ENCODE results near the gene C9orf85. TPM values are rescaled to one million over a fixed set of nuclear protein-coding genes. Genes with fewer than 3 reads are reported as not detected.

Gene C9orf85
- total RNA-seq, 2 experiments from 2014 or later: 5.6 to 14.2 TPM

DNA sequence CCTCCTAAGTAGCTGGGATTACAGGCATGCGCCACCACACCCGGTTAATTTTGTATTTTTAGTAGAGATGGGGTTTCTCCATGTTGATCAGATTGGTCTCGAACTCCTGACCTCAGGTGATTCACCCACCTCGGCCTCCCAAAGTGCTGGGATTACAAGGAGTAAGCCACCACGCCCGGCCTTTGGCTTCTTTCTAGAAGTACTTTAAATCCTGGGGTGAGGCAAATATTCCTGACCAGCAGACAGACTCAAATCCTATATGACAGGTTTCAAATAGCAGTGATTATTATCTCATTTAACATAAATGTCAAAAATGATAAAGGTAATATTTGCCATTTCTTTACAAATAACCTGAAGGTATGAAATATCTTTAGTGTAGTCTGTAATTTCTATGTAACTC, 36.1 kb upstream of the C9orf85 start:
- Histone ChIP-seq H3K36me3 (ENCODE audit: insufficient read depth, low read length) (peaks cover 93% of the 10 kb centered on the region), H3K4me1 (ENCODE audit: insufficient read depth, low read length, poor library complexity, severe bottlenecking) (no peaks in the 10 kb centered on the region), H4K20me1 (ENCODE audit: insufficient read depth, low read length) (peaks cover 15% of the 10 kb centered on the region; the same call in 1 of the 2 replicates), H3K4me3 (ENCODE audit: low read depth, low read length, poor library complexity, severe bottlenecking) (no peak overlapping the region), H3K4me2 (ENCODE audit: low read length) (no peak overlapping the region), H3K79me2 (ENCODE audit: insufficient read depth, low read depth, low read length) (peaks cover 98% of the 10 kb centered on the region), H3K9me2 (ENCODE audit: insufficient read depth, low read length) (no peaks in the 10 kb centered on the region), H2AFZ (ENCODE audit: low read length) (no peak overlapping the region), H3K9me3 (ENCODE audit: low read length) (peaks cover 46% of the 10 kb centered on the region), H3K27ac (ENCODE audit: low read depth, low read length, poor library complexity, severe bottlenecking) (no peak overlapping the region)
- intact Hi-C loops (cut with micrococcal nuclease; ENCODE audit: unreplicated experiment): no loop called here
- no TSS peak for BruUV-seq (replicated peaks)
- TF ChIP-seq EZH2phosphoT487 (IDR thresholded peaks at IDR 0.05; ENCODE audit: borderline replicate concordance, low read depth, low read length): no peak
- TF ChIP-seq, protein P1, sequence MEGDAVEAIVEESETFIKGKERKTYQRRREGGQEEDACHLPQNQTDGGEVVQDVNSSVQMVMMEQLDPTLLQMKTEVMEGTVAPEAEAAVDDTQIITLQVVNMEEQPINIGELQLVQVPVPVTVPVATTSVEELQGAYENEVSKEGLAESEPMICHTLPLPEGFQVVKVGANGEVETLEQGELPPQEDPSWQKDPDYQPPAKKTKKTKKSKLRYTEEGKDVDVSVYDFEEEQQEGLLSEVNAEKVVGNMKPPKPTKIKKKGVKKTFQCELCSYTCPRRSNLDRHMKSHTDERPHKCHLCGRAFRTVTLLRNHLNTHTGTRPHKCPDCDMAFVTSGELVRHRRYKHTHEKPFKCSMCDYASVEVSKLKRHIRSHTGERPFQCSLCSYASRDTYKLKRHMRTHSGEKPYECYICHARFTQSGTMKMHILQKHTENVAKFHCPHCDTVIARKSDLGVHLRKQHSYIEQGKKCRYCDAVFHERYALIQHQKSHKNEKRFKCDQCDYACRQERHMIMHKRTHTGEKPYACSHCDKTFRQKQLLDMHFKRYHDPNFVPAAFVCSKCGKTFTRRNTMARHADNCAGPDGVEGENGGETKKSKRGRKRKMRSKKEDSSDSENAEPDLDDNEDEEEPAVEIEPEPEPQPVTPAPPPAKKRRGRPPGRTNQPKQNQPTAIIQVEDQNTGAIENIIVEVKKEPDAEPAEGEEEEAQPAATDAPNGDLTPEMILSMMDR (conservative IDR thresholded peaks at IDR 0.05; ENCODE audit: low read length): no peak
- DNase-seq (ENCODE audit: low spot score): no peak
- ChIA-PET CTCF (ENCODE audit: unreplicated experiment) (no interaction called here), POLR2A (interaction anchor here (1.4 kb wide), 1 partner anchor 11 kb away, joined by 6 read pairs; no protein-coding TSS in a partner anchor)

GRCh38 chr9:71876106-71876505, 35.3 kb upstream of the C9orf85 start:
- Histone ChIP-seq H3K79me2 (ENCODE audit: insufficient read depth, low read depth, low read length) (peaks cover 98% of the 10 kb centered on the region), H3K36me3 (ENCODE audit: insufficient read depth, low read length) (peaks cover 92% of the 10 kb centered on the region), H3K4me2 (ENCODE audit: low read length) (no peak overlapping the region), H2AFZ (ENCODE audit: low read length) (no peak overlapping the region), H3K27ac (ENCODE audit: low read depth, low read length, poor library complexity, severe bottlenecking) (no peak overlapping the region), H3K9me3 (ENCODE audit: low read length) (peaks cover 52% of the 10 kb centered on the region), H3K4me1 (ENCODE audit: insufficient read depth, low read length, poor library complexity, severe bottlenecking) (no peaks in the 10 kb centered on the region), H3K4me3 (ENCODE audit: low read depth, low read length, poor library complexity, severe bottlenecking) (no peak overlapping the region), H3K9me2 (ENCODE audit: insufficient read depth, low read length) (no peaks in the 10 kb centered on the region), H4K20me1 (ENCODE audit: insufficient read depth, low read length) (peaks cover 10% of the 10 kb centered on the region; the same call in 1 of the 2 replicates)
- TF ChIP-seq, protein P1 (conservative IDR thresholded peaks at IDR 0.05; ENCODE audit: low read length): no peak
- TF ChIP-seq EZH2phosphoT487 (IDR thresholded peaks at IDR 0.05; ENCODE audit: borderline replicate concordance, low read depth, low read length): no peak
- POLR2A ChIA-PET: interaction anchor here (0.7 to 1.4 kb wide), 2 partner anchors 10 to 31 kb away, joined by 3 to 6 read pairs; no protein-coding TSS in a partner anchor
- intact Hi-C loops (cut with micrococcal nuclease; ENCODE audit: unreplicated experiment): no loop called here
- CTCF ChIA-PET (ENCODE audit: unreplicated experiment): no interaction called here
- BruUV-seq (replicated peaks): no TSS peak
- DNase-seq (ENCODE audit: low spot score): no peak

GRCh38 chr9:71876829-71877228, 34.6 kb upstream of the C9orf85 start:
- no peaks in the 10 kb centered on the region for H3K4me1 ChIP-seq (ENCODE audit: insufficient read depth, low read length, poor library complexity, severe bottlenecking)
- DNase-seq (ENCODE audit: low spot score): no peak
- ChIA-PET POLR2A (interaction anchor here (1.8 kb wide), 1 partner anchor 19 kb away, joined by 4 read pairs; no protein-coding TSS in a partner anchor), CTCF (ENCODE audit: unreplicated experiment) (no interaction called here)
- H3K27ac ChIP-seq (ENCODE audit: low read depth, low read length, poor library complexity, severe bottlenecking): no peak overlapping the region
- H3K36me3 ChIP-seq (ENCODE audit: insufficient read depth, low read length): peaks cover 92% of the 10 kb centered on the region
- H3K4me2 ChIP-seq (ENCODE audit: low read length): no peak overlapping the region
- peaks cover 98% of the 10 kb centered on the region for H3K79me2 ChIP-seq (ENCODE audit: insufficient read depth, low read depth, low read length)
- peaks cover 59% of the 10 kb centered on the region for H3K9me3 ChIP-seq (ENCODE audit: low read length)
- H3K4me3 ChIP-seq (ENCODE audit: low read depth, low read length, poor library complexity, severe bottlenecking): no peak overlapping the region
- H4K20me1 ChIP-seq (ENCODE audit: insufficient read depth, low read length): peaks cover 4% of the 10 kb centered on the region; the same call in 1 of the 2 replicates
- intact Hi-C loops (cut with micrococcal nuclease; ENCODE audit: unreplicated experiment): no loop called here
- no TSS peak for BruUV-seq (replicated peaks)
- H2AFZ ChIP-seq (ENCODE audit: low read length): no peak overlapping the region
- H3K9me2 ChIP-seq (ENCODE audit: insufficient read depth, low read length): no peaks in the 10 kb centered on the region
- no peak for TF ChIP-seq EZH2phosphoT487 (IDR thresholded peaks at IDR 0.05; ENCODE audit: borderline replicate concordance, low read depth, low read length)
- TF ChIP-seq, protein P1 (conservative IDR thresholded peaks at IDR 0.05; ENCODE audit: low read length): no peak

Data from OCI-LY7 (cell line).